ENCODE data around the gene PLOD1.
"Not testable (repeated sequence)": the region's sequence is repeated elsewhere in the genome, so short reads cannot be mapped to it uniquely, and the experiment has no call there.

Gene PLOD1

GRCh38 chr1:11906870-11907269, 27.6 kb upstream of the PLOD1 start:
- H3K27ac Mint-ChIP-seq, result peak overlapping the region in 1 of 2 donors; percentile 72
- no peak for ATAC-seq
- peaks cover 33% of the 10 kb centered on the region for H3K27me3 Mint-ChIP-seq
- DNase-seq, result no peak
- no peak overlapping the region for H3K4me3 Mint-ChIP-seq
- no peaks in the 10 kb centered on the region for H3K9me3 Mint-ChIP-seq
- H3K4me1 Mint-ChIP-seq, result peaks cover 53% of the 10 kb centered on the region

DNA sequence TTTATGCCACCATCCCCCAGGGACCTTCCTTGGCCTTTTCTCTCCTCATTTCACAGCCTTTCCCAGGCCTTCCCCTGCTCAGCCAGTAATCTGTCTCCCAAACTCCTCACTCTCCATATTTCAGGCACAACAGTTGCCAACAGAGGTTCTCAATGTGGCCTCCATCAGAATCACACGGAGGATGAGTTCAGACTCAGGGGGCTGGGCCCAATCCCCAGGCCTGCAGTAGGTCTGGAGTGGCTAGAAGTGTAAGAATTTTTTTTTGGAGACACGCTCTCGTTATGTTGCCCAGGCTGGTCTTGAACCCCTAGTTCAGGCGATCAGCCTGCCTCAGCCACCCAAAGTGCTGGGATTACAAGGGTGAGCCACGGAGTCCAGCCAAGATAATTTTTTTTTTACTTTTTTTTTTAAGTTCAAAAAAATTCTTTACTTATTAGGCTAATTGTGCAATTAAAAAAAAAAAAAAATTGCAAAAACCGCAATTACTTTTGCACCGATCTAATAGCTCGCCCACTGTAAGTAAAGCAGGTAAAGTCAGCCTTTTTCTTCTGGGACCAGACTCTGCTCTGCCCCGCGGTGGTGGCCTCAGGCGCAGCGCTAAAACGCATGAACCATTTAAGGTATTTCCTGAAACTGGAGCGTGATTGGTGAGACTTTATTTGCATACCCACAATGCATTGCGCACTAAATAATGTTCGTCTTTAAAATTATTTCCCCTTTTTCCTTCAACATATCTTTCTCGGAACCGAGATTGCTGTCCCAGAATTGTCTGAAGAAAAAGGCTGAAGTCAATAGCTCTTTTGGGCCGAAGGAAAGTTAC, 27.0 kb upstream of the PLOD1 start:
- Mint-ChIP-seq H3K4me3 (peak overlapping the region; percentile 90 to 94), H3K4me1 (peaks cover 53% of the 10 kb centered on the region)

GRCh38 chr1:11908095-11908675, 26.3 kb upstream of the PLOD1 start:
- peaks cover 20% of the 10 kb centered on the region for H3K27me3 Mint-ChIP-seq
- H3K4me3 Mint-ChIP-seq, result peak overlapping the region; percentile 90 to 94
- H3K27ac Mint-ChIP-seq, result peak overlapping the region; percentile 100
- DNase-seq, result peak; percentile 88 to 90
- H3K4me1 Mint-ChIP-seq, result peaks cover 53% of the 10 kb centered on the region
- no peaks in the 10 kb centered on the region for H3K9me3 Mint-ChIP-seq
- ATAC-seq, result peak; percentile 77

More for the DNA sequence above, 27.0 kb upstream of the PLOD1 start:
- H3K27ac Mint-ChIP-seq, result peak overlapping the region; percentile 100
- DNase-seq, result peak; percentile 91 to 95
- H3K27me3 Mint-ChIP-seq, result peaks cover 27% of the 10 kb centered on the region
- no peaks in the 10 kb centered on the region for H3K9me3 Mint-ChIP-seq
- ATAC-seq, result peak; percentile 64

GRCh38 chr1:11910914-11911228, 23.6 kb upstream of the PLOD1 start:
- H3K9me3 Mint-ChIP-seq, H3K27ac Mint-ChIP-seq, ATAC-seq, H3K4me3 Mint-ChIP-seq, DNase-seq: not testable (repeated sequence)
- peaks cover 40% of the 10 kb centered on the region for H3K4me1 Mint-ChIP-seq
- H3K27me3 Mint-ChIP-seq, result peaks cover 16% of the 10 kb centered on the region

DNA sequence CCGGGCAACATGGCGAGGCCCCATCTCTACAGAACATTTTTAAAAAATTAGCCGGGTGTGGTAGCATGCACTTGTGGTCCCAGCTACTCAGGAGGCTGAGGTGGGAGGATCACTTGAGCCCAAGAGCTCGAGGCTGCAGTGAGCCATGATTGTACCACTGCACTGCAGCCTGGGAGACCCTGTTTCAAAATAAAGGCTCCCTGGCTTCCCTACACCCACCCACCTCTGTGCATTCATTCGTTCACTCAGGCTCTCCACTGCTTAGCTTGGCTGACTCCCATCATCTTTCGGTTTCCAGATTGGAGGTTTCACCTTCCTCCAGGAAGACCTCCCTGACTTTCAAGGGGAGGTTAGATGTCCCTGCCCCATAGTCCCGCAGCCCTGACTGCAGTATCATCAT, 22.5 kb upstream of the PLOD1 start:
- H3K27me3 Mint-ChIP-seq, result peaks cover 5% of the 10 kb centered on the region
- no peak for ATAC-seq
- H3K4me1 Mint-ChIP-seq, result peaks cover 29% of the 10 kb centered on the region
- H3K27ac Mint-ChIP-seq, result peak overlapping the region in 1 of 2 donors; percentile 1
- DNase-seq, result no peak
- no peak overlapping the region for H3K4me3 Mint-ChIP-seq
- H3K9me3 Mint-ChIP-seq, result no peaks in the 10 kb centered on the region

GRCh38 chr1:11912482-11913216, 21.9 kb upstream of the PLOD1 start:
- not testable (repeated sequence) for H3K27me3 Mint-ChIP-seq, H3K9me3 Mint-ChIP-seq, H3K4me3 Mint-ChIP-seq, ATAC-seq, DNase-seq
- Mint-ChIP-seq H3K27ac (peak overlapping the region in 1 of 2 donors; percentile 1), H3K4me1 (peaks cover 24% of the 10 kb centered on the region)

- H3K4me3 Mint-ChIP-seq, result no peak overlapping the region
- DNase-seq, result no peak
- peaks cover 18% of the 10 kb centered on the region for H3K4me1 Mint-ChIP-seq
- H3K27me3 Mint-ChIP-seq, result no peaks in the 10 kb centered on the region
- no peak overlapping the region for H3K27ac Mint-ChIP-seq
- ATAC-seq, result no peak
- no peaks in the 10 kb centered on the region for H3K9me3 Mint-ChIP-seq
Observed at GRCh38 chr1:11913291-11913690, 21.2 kb upstream of the PLOD1 start.

DNA sequence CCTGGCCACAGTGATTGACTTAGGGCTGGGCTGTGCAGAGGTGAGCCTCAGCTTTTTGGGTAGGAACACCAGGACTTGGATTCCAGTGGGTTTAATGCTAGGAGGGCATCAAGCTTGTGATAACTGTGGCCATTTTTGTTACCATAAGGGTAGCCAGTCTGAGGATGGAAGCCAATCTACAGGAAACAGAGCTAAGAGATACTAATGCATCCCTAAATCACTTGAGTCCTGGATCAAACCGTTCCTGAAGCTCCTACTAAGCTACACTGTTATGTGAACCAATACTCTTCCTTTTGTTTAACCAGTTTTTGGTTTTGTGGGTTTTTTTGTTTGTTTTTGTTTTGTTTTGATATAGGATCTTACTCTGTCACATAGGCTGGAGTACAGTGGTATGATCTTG, 20.5 kb upstream of the PLOD1 start:
- Mint-ChIP-seq H3K27me3 (no peaks in the 10 kb centered on the region), H3K9me3 (no peaks in the 10 kb centered on the region), H3K4me1 (peaks cover 10% of the 10 kb centered on the region), H3K27ac (no peak overlapping the region), H3K4me3 (no peak overlapping the region)
- ATAC-seq (no peak), DNase-seq (no peak)

DNA sequence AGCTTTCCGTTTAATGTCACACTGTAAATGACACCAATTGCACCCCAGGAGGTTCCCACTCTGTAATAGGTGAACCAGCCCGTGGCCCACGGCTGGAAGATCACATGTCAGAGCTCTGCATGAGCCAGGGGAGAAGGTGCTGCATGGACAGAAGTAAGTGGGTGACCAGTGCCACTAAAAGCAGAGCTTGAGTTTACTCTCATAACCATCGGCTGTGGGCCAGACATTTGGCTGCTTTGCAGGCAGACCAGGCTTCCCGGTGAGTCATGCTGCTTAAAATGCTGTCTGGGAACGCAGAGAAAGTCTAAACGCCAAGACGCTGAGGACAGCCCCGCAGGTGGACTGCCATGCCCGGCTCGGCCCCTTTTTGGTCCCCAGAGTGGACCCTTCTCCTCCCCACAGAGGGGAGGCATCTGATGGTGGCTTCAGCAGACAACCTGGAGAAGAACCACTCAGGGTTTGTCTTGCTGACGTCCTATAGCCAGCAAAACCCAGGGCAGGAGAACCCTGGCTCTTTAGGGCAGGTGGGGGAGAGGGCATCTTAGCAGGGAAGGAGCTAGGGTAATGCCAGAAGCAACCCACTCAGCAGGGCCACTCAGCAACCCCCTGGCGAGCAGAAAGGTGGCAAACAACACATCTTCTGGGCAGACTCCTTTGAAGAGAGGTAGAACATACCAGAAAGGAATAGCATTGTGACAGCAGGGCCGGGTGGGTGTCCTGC, 15.6 kb upstream of the PLOD1 start:
- no peaks in the 10 kb centered on the region for H3K27me3 Mint-ChIP-seq
- H3K4me3 Mint-ChIP-seq, result no peak overlapping the region
- DNase-seq (no peak), ATAC-seq (no peak)
- peak overlapping the region in 1 of 2 donors; percentile 71 for H3K27ac Mint-ChIP-seq
- peaks cover 43% of the 10 kb centered on the region for H3K4me1 Mint-ChIP-seq
- no peaks in the 10 kb centered on the region for H3K9me3 Mint-ChIP-seq

DNA sequence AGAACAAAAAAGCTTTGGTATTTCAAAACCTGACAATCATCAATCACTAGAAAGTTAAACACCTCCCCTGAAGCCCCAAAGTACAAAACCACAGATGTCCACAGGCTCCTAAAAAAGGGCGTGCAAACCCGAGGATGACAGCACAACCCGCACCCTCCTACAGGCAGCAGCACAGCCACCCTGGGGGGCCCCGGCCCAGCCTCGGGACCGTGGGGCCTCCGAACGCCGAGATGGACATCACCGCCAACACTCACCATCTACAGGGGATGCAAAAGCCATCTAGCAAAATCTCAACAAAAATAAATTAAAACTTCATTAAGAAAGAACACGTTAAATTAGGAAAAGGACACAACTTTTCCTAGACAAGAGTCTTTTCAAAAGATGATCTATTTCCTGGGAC, 14.9 kb upstream of the PLOD1 start:
- H3K27ac Mint-ChIP-seq, result no peak overlapping the region
- H3K27me3 Mint-ChIP-seq, result no peaks in the 10 kb centered on the region
- no peaks in the 10 kb centered on the region for H3K9me3 Mint-ChIP-seq
- no peak overlapping the region for H3K4me3 Mint-ChIP-seq
- peaks cover 50% of the 10 kb centered on the region for H3K4me1 Mint-ChIP-seq
- ATAC-seq (no peak), DNase-seq (no peak)

DNA sequence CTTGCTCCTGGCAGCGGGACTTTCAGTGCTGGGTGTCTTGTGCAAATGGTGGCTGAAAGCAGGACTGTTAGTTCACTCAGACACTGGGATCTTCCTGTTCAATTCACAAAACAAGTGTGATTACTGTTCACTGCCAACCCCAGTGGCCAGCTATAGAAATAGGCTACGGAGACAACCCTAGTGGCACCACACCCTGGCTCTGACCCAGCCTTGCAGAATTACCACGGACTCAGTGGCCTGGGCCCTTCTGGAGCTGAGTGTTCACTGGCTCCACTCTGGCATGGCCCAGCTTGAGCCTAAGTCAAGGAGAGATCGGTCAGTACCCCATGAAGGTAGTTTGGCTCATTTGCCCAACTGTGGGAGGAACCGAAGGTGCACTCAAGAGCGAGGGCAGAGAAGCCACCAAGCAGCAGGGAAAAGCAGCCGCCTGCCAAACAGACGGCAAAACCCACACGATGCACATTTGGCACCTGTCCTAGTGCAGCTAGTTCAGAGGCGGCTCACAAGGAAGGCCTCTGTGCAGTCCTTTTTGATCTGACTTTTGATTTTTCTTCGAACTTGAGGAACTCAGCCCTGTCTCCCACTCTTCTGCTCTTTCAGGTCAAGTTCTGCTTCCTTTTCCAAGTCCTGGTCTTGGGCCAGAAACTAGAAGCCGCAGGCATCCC, 14.1 kb upstream of the PLOD1 start:
- no peak for ATAC-seq
- H3K27me3 Mint-ChIP-seq, result no peaks in the 10 kb centered on the region
- H3K9me3 Mint-ChIP-seq, result no peaks in the 10 kb centered on the region
- H3K4me3 Mint-ChIP-seq, result peak overlapping the region in 1 of 2 donors; percentile 14
- H3K4me1 Mint-ChIP-seq, result peaks cover 57% of the 10 kb centered on the region
- DNase-seq, result no peak
- no peak overlapping the region for H3K27ac Mint-ChIP-seq

- H3K27me3 Mint-ChIP-seq, result no peaks in the 10 kb centered on the region
- DNase-seq (no peak), ATAC-seq (no peak)
- no peaks in the 10 kb centered on the region for H3K9me3 Mint-ChIP-seq
- H3K27ac Mint-ChIP-seq, result peak overlapping the region in 1 of 2 donors; percentile 71
- H3K4me1 Mint-ChIP-seq, result peaks cover 57% of the 10 kb centered on the region
- no peak overlapping the region for H3K4me3 Mint-ChIP-seq
Observed at GRCh38 chr1:11921022-11921421, 13.5 kb upstream of the PLOD1 start.

GRCh38 chr1:11923069-11923826, 11.3 kb upstream of the PLOD1 start:
- H3K9me3 Mint-ChIP-seq, result no peaks in the 10 kb centered on the region
- H3K27ac Mint-ChIP-seq, result no peak overlapping the region
- H3K27me3 Mint-ChIP-seq, result no peaks in the 10 kb centered on the region
- ATAC-seq (no peak), DNase-seq (no peak)
- H3K4me3 Mint-ChIP-seq, result peak overlapping the region; percentile 38 to 79
- peaks cover 68% of the 10 kb centered on the region for H3K4me1 Mint-ChIP-seq

GRCh38 chr1:11923827-11924113, 10.7 kb upstream of the PLOD1 start:
- DNase-seq, result no peak
- Mint-ChIP-seq H3K27ac (peak overlapping the region in 1 of 2 donors; percentile 87), H3K4me1 (peaks cover 68% of the 10 kb centered on the region), H3K9me3 (no peaks in the 10 kb centered on the region), H3K27me3 (no peaks in the 10 kb centered on the region), H3K4me3 (peak overlapping the region; percentile 79 to 91)
- ATAC-seq, result no peak
